Measurements from ENCODE around the gene SFN. TPM values are rescaled to one million over a fixed set of nuclear protein-coding genes. Genes with fewer than 3 reads are reported as not detected.

Gene SFN
- total and polyA plus RNA-seq, 2 of the 13 experiments (the other 11 are each of a cell fraction or from before 2014, with no cell fraction given): 4.3 to 5.6 TPM

- TF ChIP-seq BORCS8-MEF2B (CRISPR knock-in tag; IDR thresholded peaks at IDR 0.05) (no peak; the same call in 1 of the 2 replicates), ZNF44 (CRISPR knock-in tag; IDR thresholded peaks at IDR 0.05) (no peak), MIER2 (CRISPR knock-in tag; IDR thresholded peaks at IDR 0.05) (no peak), ZNF678 (CRISPR knock-in tag; IDR thresholded peaks at IDR 0.05) (0 out of 2 replicates have a peak, but pooled peaks have one; percentile 41), SOX13 (IDR thresholded peaks at IDR 0.05) (no peak), SOX13 (CRISPR knock-in tag; conservative IDR thresholded peaks at IDR 0.05 in 1 of 2, IDR thresholded peaks at IDR 0.05 in 1 of 2) (no peak; a peak in 1 of 4 replicates), NCOA1 (CRISPR knock-in tag; IDR thresholded peaks at IDR 0.05) (no peak), CREB3 (CRISPR knock-in tag; IDR thresholded peaks at IDR 0.05) (no peak), ZFAT (CRISPR knock-in tag; conservative IDR thresholded peaks at IDR 0.05) (0 out of 2 replicates have a peak, but pooled peaks have one; percentile 70), ZHX2 (IDR thresholded peaks at IDR 0.05; ENCODE audit: low read depth) (no peak), ZHX2 (CRISPR knock-in tag; IDR thresholded peaks at IDR 0.05; ENCODE audit: borderline replicate concordance) (no peak), ZNF569 (CRISPR knock-in tag; IDR thresholded peaks at IDR 0.05; ENCODE audit: borderline replicate concordance) (no peak)
- TF ChIP-seq, protein P1, sequence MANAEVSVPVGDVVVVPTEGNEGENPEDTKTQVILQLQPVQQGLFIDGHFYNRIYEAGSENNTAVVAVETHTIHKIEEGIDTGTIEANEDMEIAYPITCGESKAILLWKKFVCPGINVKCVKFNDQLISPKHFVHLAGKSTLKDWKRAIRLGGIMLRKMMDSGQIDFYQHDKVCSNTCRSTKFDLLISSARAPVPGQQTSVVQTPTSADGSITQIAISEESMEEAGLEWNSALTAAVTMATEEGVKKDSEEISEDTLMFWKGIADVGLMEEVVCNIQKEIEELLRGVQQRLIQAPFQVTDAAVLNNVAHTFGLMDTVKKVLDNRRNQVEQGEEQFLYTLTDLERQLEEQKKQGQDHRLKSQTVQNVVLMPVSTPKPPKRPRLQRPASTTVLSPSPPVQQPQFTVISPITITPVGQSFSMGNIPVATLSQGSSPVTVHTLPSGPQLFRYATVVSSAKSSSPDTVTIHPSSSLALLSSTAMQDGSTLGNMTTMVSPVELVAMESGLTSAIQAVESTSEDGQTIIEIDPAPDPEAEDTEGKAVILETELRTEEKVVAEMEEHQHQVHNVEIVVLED (CRISPR knock-in tag; IDR thresholded peaks at IDR 0.05; ENCODE audit: borderline replicate concordance): peak; percentile 82
- TF ChIP-seq, protein P2, sequence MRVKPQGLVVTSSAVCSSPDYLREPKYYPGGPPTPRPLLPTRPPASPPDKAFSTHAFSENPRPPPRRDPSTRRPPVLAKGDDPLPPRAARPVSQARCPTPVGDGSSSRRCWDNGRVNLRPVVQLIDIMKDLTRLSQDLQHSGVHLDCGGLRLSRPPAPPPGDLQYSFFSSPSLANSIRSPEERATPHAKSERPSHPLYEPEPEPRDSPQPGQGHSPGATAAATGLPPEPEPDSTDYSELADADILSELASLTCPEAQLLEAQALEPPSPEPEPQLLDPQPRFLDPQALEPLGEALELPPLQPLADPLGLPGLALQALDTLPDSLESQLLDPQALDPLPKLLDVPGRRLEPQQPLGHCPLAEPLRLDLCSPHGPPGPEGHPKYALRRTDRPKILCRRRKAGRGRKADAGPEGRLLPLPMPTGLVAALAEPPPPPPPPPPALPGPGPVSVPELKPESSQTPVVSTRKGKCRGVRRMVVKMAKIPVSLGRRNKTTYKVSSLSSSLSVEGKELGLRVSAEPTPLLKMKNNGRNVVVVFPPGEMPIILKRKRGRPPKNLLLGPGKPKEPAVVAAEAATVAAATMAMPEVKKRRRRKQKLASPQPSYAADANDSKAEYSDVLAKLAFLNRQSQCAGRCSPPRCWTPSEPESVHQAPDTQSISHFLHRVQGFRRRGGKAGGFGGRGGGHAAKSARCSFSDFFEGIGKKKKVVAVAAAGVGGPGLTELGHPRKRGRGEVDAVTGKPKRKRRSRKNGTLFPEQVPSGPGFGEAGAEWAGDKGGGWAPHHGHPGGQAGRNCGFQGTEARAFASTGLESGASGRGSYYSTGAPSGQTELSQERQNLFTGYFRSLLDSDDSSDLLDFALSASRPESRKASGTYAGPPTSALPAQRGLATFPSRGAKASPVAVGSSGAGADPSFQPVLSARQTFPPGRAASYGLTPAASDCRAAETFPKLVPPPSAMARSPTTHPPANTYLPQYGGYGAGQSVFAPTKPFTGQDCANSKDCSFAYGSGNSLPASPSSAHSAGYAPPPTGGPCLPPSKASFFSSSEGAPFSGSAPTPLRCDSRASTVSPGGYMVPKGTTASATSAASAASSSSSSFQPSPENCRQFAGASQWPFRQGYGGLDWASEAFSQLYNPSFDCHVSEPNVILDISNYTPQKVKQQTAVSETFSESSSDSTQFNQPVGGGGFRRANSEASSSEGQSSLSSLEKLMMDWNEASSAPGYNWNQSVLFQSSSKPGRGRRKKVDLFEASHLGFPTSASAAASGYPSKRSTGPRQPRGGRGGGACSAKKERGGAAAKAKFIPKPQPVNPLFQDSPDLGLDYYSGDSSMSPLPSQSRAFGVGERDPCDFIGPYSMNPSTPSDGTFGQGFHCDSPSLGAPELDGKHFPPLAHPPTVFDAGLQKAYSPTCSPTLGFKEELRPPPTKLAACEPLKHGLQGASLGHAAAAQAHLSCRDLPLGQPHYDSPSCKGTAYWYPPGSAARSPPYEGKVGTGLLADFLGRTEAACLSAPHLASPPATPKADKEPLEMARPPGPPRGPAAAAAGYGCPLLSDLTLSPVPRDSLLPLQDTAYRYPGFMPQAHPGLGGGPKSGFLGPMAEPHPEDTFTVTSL (CRISPR knock-in tag; IDR thresholded peaks at IDR 0.05; ENCODE audit: borderline replicate concordance): no peak
Observed at GRCh38 chr1:26864610-26865480, 1.9 kb downstream of the SFN start (continued).

Measured in HepG2 (cell line).